Cerebellar cortex (tissue), 1 donor: ENCODE measurements around the gene PCDH7.
A peak's percentile ranks its signal among the peaks of the same experiment; 100 is the strongest.

Experiments
- DNase-seq: peaks from one replicate; pipeline ENCODE4 v3.0.0-alpha.2; 2015; ENCODE audit warnings: low spot score

The PCDH7 gene, protein sequence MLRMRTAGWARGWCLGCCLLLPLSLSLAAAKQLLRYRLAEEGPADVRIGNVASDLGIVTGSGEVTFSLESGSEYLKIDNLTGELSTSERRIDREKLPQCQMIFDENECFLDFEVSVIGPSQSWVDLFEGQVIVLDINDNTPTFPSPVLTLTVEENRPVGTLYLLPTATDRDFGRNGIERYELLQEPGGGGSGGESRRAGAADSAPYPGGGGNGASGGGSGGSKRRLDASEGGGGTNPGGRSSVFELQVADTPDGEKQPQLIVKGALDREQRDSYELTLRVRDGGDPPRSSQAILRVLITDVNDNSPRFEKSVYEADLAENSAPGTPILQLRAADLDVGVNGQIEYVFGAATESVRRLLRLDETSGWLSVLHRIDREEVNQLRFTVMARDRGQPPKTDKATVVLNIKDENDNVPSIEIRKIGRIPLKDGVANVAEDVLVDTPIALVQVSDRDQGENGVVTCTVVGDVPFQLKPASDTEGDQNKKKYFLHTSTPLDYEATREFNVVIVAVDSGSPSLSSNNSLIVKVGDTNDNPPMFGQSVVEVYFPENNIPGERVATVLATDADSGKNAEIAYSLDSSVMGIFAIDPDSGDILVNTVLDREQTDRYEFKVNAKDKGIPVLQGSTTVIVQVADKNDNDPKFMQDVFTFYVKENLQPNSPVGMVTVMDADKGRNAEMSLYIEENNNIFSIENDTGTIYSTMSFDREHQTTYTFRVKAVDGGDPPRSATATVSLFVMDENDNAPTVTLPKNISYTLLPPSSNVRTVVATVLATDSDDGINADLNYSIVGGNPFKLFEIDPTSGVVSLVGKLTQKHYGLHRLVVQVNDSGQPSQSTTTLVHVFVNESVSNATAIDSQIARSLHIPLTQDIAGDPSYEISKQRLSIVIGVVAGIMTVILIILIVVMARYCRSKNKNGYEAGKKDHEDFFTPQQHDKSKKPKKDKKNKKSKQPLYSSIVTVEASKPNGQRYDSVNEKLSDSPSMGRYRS (N-terminal part only)

DNA sequence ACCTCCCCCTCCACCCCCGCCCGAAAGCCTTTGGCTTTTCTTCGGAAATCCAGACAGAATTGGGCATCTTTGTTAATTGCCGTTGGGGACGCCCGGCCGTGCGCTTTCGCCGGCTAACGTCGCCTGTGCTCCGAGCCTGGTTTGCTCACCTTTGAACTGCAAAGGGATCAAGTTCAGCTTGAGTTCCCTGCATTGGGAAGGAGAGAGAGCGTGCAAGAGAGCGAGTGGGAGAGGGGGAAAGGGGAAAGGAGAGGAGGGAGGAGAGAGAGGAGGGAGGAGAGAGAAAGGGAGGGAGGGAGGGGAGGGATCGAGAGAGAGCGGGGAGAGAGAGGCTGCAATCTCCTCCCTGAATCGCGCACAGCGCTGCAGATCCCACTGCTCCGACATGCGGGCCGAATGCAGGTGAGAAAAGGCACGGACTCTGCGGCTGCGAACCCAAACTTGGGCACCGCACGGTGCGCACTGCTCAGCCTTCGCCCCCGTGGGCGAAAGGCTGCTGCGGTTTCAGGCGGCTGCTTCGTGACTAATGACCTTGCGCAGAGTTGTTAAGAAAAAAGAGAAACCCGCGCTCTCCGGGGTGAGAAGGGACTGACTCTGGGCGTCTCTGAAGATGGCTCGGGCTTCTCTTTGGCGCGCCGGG, at the start of gene PCDH7:
PCDH7 (plus strand) TSS at position 349 of the 640 bp plus-strand sequence. CDS start 1,054 bp downstream, outside the sequence.
- DNase-seq, result no peak

DNA sequence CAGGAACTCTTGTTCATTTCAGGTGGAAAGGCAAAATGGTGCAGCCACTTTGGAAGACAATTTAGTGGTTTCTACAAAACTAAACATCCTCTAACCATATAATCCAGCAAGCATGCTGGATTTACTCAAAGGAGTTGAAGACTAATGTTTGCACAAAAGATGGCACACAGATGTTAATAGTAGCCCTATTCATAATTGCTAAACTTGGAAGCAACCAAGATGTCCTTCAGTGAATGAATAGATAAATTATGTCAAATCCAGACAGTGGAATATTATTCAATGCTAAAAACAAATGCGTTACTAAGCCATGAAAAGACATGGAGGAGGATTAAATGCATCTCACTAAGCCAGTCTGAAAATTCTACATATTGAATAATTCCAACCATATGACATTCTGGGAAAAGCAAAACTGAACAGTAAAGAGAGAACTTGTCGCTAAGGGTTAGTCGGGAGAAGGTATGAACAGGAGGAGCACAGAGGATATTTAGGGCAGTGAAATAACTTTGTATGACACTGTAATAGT, 48.2 kb upstream of the PCDH7 start:
- DNase-seq, result no peak

DNA sequence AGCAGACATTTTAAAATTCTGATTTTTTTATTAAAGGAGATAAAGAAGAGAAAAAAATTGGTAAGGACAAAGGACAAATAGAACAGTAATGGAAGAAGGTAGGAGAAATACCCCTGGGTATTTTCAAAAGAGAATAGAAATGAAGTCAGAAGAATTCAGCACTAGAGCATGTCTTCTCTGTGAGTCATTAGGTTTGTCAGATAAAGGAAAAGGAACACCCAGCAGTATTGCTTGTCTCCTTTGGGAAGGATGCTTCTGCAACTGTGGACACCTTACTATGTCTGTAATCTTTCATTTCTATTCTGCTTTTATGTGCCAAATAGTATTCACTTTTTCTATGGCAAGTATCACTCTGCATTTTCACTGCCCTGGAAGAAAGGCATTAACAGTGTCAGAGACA, 24.0 kb upstream of the PCDH7 start:
- DNase-seq, result no peak

DNA sequence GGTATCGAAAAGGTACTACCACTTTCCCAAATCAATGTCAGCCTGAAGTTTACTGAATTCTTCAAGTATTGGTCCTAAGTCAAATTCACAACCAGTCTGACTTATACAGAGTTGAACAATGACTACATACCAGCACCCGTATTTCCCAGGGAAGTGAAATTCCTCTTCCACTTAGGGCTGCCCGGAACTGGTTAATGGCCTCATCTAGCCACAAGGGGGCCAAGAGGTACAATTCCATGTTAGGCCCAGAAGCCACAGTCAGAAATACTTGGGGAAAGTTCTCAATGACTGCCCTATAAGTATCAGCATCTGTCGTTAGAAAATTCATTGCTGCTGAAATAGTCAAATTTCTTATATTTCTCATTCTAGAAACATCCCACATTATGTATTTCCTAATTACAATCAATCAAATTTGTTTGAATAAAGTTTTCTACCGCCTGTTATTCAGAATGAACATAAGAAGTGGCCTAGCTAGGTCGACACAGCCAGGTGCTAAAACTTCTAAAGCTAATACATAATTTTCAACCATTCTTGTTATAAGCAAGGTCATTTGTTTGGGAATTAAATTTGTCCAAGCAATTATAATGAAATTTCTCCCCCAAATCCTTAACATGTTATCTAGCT, 5.6 kb upstream of the PCDH7 start:
- DNase-seq, result peak; percentile 17

DNA sequence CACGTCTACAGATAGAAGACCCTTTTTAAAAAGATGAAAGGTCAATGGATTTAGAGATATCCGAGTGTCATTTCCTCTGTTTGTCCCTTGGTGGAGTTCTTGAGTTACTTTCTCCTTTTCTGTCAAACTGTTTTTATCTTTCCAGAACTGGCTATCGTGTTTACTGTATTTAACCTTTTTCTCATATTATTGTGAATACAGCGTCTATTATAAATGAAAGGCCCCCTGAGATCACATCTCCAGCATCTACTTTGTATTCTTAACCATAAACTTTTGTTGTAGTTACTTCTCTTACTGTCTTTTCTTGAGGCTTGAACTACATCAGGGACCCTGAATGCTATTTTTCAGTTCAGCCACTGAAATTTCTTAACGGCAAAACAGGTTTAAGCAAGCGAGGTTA, 4.0 kb upstream of the PCDH7 start:
- peak; percentile 13 for DNase-seq

DNA sequence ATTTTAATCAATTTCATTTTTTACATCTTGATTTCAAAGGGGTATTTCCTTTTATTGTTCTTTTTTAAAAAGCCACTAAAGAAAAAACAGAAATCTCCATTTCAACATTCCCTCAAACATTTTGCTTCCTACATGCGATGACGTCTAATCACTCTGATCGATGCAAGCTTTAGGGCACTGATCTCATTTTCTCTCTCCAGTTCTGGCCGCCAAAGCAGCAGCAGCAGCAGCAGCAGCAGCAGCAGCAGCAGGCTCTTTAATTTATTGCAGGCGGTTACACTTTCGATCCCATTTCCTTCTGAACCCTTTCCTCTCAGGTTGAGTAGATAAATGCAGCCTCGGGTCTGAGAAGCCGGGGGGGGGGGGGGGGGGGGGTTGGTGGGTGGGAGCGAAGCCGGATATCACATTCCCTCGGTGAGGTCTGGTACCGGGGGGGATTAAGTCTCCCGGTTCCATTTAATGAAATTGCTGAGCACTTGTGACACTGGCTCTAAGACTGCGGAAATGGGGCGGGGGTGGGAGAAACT, 3.4 kb upstream of the PCDH7 start:
- no peak for DNase-seq

DNA sequence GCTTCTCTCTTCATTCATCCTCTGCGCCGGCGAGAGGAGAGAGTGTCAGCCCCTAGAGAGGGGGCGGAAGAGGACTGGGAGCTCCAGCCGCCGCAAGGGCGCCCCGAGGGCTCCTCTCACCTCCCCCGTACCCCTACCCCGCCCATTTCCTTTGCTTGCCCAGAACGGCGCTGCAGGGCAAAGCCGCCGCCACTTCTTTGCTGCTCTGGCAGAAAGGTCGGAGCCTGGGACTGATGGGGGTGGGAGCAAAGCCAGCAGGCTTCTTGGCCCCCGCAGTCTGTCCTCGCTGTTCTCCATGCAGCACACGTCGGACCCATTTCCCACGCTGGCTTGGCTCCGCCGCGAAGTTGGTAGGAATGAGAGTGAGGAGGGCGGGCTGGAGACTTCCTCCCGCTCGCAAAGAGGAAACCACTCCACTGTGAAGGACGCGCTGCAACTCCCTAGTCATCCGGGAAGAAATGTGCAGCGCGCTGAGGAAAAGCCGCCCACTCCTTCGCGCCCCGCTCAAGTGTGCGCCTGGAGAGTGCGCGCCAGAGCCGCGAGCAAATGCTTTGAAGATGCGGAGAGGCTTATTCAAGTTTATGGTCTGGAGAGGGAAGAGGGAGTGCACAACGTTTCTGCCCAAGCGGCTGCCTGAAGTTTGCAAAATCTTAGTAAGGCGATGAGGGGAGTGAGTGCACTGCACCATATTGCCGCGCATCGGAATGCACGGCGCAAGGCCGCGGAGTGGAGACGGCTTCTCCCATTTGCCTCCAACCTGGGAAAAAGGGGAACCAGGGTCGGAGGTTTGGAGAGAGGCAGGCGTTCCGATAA, 2.8 kb upstream of the PCDH7 start:
- no peak for DNase-seq

DNA sequence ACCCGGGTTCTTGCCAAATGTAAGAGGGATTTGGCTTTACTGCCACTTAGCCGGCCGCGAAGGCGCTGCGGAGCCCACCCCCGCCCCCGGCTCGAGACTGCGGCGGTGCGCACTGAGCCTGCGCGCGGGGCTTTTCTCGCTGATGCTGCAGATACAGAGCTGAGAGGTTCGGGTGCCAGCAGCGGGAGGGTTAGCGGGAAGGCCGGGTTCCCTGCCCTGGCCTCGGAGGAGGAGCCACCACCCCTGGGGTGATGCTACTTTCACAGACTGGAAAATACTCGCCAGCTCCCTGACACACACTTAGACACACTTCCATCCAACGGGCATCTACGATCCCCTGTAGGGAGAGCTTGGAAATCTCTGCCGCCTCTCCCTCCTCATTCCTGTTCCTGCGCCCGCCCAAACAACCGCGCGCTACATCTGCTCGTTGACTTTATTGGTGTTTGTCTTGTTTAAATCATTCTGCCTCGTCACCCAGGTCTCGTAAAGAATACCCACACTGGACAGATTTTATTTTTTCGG, 2.1 kb upstream of the PCDH7 start:
- no peak for DNase-seq

DNA sequence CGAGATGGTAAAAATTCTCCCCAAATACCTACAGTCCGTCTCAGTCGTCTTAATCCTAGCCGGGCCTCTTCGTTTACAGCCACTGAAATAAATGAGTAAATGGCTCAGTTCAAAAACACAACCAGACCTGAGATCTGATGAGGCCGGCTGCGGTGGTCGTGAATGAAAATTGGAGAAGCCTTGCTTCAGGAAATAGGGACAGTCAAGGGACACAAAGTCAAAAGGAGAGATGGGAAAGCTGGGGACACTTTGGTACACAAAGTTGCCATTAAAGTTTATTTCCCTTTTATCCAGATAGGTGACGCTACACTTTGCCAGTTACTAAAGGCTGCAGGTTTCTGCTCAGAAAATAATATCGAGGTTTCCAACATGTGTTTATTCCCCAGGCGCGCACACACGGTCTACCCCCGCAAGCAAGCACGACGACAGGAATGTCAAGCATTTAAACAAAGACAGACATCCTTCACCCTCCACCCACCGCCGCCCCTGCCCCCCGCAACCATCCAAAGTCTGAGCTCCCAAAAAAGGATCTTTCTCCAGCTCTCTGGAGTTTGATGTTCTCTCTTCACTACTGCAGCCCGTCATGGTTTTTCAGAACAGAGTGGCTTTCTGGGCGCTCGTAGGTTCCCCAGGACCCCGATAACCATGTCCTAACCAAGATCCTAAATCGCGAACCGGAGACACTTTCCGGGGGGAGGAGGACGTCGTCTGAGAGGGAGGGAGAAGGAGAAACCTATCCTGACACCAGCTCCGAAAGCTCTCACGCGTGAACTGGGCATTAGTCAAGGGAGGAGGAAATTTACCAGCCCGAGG, 1.3 kb upstream of the PCDH7 start:
- DNase-seq, result no peak

DNA sequence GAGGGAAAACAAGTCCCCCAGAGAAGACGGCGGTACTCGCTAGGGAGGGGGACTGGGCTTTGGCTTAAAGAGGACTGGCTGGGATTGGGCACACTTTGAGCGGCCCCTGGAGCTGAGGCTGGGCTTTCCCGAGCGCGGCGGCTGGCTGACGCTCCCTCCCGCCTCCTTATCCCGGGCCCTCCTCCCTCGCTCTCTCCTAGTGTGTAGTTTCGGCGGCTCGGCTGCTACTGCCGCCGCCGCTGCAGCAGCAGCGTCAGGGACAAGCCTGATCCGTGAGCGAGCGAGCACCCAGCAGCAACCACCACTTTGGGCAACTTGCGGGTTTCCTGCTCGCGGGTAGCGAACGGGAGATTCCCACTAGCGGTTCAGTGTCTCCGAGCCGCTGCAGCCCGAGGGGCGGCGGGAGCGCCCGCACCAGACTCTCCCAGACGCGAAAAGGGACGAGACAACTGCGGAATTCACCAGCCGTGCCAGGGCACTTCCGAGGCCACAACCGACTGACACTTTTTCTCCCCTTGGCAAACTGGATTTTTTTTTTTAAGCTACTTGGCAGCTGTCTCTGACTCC, 632 bp upstream of the PCDH7 start:
- no peak for DNase-seq

DNA sequence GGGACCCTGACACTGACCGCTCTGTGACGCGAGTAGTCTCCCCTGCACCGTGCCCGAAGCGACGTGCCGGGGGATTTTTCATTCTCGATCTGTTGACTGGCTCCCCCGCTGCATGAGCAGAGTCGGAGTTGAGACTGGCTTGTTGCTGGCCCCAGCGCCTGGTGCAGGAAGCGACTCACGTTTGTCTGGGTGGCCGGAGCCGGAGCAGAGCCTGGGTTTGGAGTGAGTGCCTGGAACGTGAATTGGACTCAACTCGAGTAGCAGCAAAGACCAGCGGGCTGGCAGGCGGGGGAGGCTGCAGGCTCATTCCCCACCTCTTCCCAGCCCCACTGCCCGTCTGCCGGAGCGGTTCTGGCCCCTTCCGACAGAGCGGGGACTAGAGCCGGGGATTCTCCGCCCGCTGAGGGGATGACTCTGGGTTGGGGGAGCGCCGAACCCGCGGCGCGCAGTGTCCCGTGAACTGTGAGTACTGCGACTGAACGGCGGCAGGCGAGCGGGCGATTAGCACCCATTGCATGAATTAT, 554 bp downstream of the PCDH7 start:
- DNase-seq, result no peak

DNA sequence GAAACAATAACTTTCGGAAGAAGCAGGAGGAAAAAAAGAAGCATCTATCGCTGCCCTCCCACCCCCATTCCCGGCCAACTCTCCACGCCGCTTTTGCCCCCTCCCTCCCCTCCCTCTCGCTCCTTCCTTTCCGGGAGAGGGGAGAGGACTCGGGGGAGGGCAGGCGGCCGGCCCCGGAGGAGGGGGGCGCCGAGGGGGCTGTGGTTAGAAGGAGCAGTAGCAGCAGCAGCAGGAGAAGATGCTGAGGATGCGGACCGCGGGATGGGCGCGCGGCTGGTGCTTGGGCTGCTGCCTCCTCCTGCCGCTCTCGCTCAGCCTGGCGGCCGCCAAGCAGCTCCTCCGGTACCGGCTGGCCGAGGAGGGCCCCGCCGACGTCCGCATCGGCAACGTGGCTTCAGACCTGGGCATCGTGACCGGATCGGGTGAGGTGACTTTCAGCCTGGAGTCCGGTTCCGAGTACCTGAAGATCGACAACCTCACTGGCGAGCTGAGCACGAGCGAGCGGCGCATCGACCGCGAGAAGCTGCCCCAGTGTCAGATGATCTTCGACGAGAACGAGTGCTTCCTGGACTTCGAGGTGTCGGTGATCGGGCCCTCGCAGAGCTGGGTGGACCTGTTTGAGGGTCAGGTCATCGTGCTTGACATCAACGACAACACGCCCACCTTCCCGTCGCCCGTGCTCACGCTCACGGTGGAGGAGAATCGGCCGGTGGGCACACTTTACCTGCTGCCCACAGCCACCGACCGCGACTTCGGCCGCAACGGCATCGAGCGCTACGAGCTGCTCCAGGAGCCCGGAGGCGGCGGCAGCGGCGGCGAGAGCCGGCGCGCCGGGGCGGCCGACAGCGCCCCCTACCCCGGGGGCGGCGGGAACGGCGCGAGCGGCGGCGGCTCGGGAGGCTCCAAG, 1.3 kb downstream of the PCDH7 start:
- no peak for DNase-seq

DNA sequence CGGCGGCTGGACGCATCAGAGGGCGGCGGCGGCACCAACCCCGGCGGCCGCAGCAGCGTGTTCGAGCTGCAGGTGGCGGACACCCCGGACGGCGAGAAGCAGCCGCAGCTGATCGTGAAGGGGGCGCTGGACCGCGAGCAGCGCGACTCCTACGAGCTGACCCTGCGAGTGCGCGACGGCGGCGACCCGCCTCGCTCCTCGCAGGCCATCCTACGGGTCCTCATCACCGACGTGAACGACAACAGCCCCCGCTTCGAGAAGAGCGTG, 1.9 kb downstream of the PCDH7 start:
- no peak for DNase-seq

DNA sequence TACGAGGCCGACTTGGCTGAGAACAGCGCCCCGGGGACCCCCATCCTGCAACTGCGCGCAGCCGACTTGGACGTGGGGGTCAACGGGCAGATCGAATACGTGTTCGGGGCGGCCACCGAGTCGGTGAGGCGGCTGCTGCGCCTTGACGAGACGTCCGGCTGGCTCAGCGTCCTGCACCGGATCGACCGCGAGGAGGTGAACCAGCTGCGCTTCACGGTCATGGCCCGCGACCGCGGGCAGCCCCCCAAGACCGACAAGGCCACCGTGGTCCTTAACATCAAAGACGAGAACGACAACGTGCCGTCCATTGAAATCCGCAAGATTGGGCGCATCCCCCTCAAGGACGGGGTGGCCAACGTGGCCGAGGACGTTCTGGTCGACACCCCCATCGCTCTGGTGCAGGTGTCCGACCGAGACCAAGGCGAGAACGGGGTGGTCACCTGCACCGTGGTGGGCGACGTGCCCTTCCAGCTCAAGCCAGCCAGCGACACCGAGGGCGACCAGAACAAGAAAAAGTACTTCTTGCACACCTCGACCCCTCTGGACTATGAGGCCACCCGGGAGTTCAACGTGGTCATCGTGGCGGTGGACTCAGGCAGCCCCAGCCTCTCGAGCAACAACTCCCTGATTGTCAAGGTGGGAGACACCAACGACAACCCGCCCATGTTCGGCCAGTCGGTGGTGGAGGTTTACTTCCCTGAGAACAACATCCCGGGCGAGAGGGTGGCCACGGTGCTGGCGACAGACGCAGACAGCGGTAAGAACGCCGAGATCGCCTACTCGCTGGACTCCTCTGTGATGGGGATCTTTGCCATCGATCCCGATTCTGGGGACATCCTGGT, 2.4 kb downstream of the PCDH7 start:
- DNase-seq, result no peak

DNA sequence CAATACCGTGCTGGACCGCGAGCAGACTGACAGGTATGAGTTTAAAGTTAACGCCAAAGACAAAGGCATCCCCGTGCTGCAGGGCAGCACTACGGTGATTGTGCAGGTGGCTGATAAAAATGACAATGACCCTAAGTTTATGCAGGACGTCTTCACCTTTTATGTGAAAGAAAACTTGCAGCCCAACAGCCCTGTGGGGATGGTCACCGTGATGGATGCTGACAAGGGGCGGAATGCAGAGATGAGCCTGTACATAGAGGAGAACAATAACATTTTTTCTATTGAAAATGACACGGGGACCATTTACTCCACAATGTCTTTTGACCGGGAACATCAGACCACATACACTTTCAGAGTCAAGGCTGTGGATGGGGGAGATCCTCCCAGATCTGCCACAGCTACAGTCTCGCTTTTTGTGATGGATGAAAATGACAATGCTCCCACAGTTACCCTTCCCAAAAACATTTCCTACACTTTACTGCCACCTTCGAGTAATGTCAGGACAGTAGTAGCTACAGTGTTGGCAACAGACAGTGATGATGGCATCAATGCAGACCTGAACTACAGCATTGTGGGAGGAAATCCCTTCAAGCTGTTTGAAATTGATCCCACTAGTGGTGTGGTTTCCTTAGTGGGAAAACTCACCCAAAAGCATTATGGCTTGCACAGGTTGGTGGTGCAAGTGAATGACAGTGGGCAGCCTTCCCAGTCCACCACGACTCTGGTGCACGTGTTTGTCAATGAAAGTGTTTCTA, 3.2 kb downstream of the PCDH7 start:
- no peak for DNase-seq

DNA sequence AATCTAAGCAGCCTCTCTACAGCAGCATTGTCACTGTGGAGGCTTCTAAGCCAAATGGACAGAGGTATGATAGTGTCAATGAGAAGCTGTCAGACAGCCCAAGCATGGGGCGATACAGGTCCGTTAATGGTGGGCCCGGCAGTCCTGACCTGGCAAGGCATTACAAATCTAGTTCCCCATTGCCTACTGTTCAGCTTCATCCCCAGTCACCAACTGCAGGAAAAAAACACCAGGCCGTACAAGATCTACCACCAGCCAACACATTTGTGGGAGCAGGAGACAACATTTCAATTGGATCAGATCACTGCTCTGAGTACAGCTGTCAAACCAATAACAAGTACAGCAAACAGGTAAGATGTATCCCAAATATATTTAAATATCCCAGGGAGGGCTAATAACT, 4.1 kb downstream of the PCDH7 start:
- DNase-seq, result no peak
